B cell (primary cell): ENCODE results near the gene PLCB3. TPM values are rescaled to one million over a fixed set of nuclear protein-coding genes. Genes with fewer than 3 reads are reported as not detected.
A peak's percentile ranks its signal among the peaks of the same experiment; 100 is the strongest.

Experiments used
- ATAC-seq: fragments of 200-7000 bp; cut with Tn5 transposase; one replicate; pipeline ENCODE4 v1.10.0; 2021; ENCODE audit warnings: low read depth, mild to moderate bottlenecking, moderate number of reproducible peaks, moderate library complexity
- CTCF ChIA-PET: fragments of 350-600 bp; sonication (Branson Sonifier 250); formaldehyde crosslinking; loops from one replicate; lab custom pipeline; 2021; ENCODE audit warnings: antibody characterized with exemption, inconsistent platforms; lab: Charles Lee
- POLR2A ChIA-PET: fragments of 350-600 bp; sonication (Branson Sonifier 250); formaldehyde crosslinking; loops from one replicate; lab custom pipeline; 2021; ENCODE audit warnings: antibody characterized with exemption; lab: Charles Lee
- DNase-seq: peaks from one replicate; pipeline ENCODE4 v3.0.0; 2013
- H2AFZ ChIP-seq: 2 replicates; pipeline ENCODE4 v1.6.1; 2012; ENCODE audit warnings: mild to moderate bottlenecking, low read depth, low read length; ENCODE audit not compliant: insufficient read depth, poor library complexity, severe bottlenecking
- H3K27ac ChIP-seq, 2 donors: 1 replicate in 1 of 2; 2 replicates in 1 of 2; pipeline ENCODE4 v1.5.1; 2012 to 2013; ENCODE audit warnings: low read length in 2 of 2, mild to moderate bottlenecking in 2 of 2, moderate library complexity in 1 of 2
- H3K27me3 ChIP-seq, 4 experiments: fragments of 200-600 bp in 1 of 4; sonication (generic) in 1 of 4; replicated peaks in 1 of 4; 1 replicate in 2 of 4; 2 replicates in 2 of 4; pipeline versions ENCODE4 v1.6.1 to v1.7.0; 2013 to 2016; ENCODE audit warnings: low read length in 3 of 4, mild to moderate bottlenecking in 2 of 4, mixed read lengths in 1 of 4, moderate library complexity in 1 of 4; ENCODE audit not compliant: insufficient read depth in 4 of 4, control insufficient read depth in 3 of 4; ENCODE audit errors: control extremely low read depth in 1 of 4
- H3K36me3 ChIP-seq, 2 experiments: replicated peaks in 1 of 2; 1 replicate in 1 of 2; 2 replicates in 1 of 2; pipeline versions ENCODE4 v1.6.1 to v1.7.1; 2013; ENCODE audit warnings: low read length in 1 of 2; ENCODE audit not compliant: insufficient read depth in 2 of 2, control insufficient read depth in 1 of 2; ENCODE audit errors: control extremely low read depth in 1 of 2, extremely low read depth in 1 of 2
- H3K4me1 ChIP-seq, 2 donors: fragments of 200-600 bp in 1 of 2; sonication (generic) in 1 of 2; 1 replicate in 1 of 2; 2 replicates in 1 of 2; pipeline versions ENCODE4 v1.5.1 to v1.6.1; 2013 to 2017; ENCODE audit warnings: low read length in 2 of 2; ENCODE audit not compliant: control insufficient read depth in 2 of 2, insufficient read depth in 2 of 2
- H3K4me2 ChIP-seq: replicated peaks from 2 replicates; pipeline ENCODE3; 2012; ENCODE audit warnings: mild to moderate bottlenecking, low read depth, low read length; ENCODE audit not compliant: poor library complexity, severe bottlenecking
- H3K4me3 ChIP-seq, 5 experiments: fragments of 200-600 bp in 1 of 5; sonication (generic) in 1 of 5; 1 replicate in 3 of 5; 2 replicates in 2 of 5; pipeline versions ENCODE4 v1.5.1 to v1.7.0; 2011 to 2016; ENCODE audit warnings: low read length in 4 of 5, mild to moderate bottlenecking in 4 of 5, low read depth in 2 of 5, control low read depth in 1 of 5, moderate library complexity in 1 of 5; ENCODE audit not compliant: insufficient read depth in 1 of 5; ENCODE audit errors: control extremely low read depth in 1 of 5, extremely low read depth in 1 of 5
- H3K79me2 ChIP-seq: fragments of 200-600 bp; sonication (generic); one replicate; pipeline ENCODE4 v1.6.0; 2016; ENCODE audit warnings: low read length; ENCODE audit not compliant: control insufficient read depth, insufficient read depth
- H3K9ac ChIP-seq: fragments of 200-600 bp; sonication (generic); 2 replicates; pipeline ENCODE4 v1.6.1; 2017; ENCODE audit warnings: mild to moderate bottlenecking, low read length, moderate library complexity
- H3K9me3 ChIP-seq, 3 donors: one replicate each; pipeline versions ENCODE4 v1.6.1 to v1.7.1; 2013; ENCODE audit warnings: low read length in 2 of 3; ENCODE audit not compliant: control insufficient read depth in 2 of 3, insufficient read depth in 1 of 3; ENCODE audit errors: control extremely low read depth in 1 of 3
- H4K20me1 ChIP-seq: 2 replicates; pipeline ENCODE4 v1.6.0; 2012; ENCODE audit warnings: mild to moderate bottlenecking, low read length; ENCODE audit not compliant: insufficient read depth, control insufficient read depth, poor library complexity, severe bottlenecking
- H3K27ac Mint-ChIP-seq: one replicate; pipeline ENCODE4 v1.8.0; 2021; ENCODE audit warnings: mixed read lengths
- H3K27me3 Mint-ChIP-seq: one replicate; pipeline ENCODE4 v1.8.0; 2021; ENCODE audit warnings: mixed read lengths
- H3K4me1 Mint-ChIP-seq: one replicate; pipeline ENCODE4 v1.8.0; 2021; ENCODE audit warnings: mixed read lengths
- H3K4me3 Mint-ChIP-seq: one replicate; pipeline ENCODE4 v1.8.0; 2021; ENCODE audit warnings: mixed read lengths
- H3K9me3 Mint-ChIP-seq: one replicate; pipeline ENCODE4 v1.8.0; 2022; ENCODE audit warnings: mixed read lengths; ENCODE audit not compliant: insufficient read depth
- CTCF ChIP-seq: fragments of 200-600 bp; IDR thresholded peaks from one replicate; pipeline ENCODE4 v1.8.0; 2022; ENCODE audit warnings: antibody characterized with exemption, mild to moderate bottlenecking
- EZH2 ChIP-seq: IDR thresholded peaks from 2 replicates; pipeline ENCODE4 v1.6.1; 2012; ENCODE audit warnings: borderline replicate concordance, low read depth, mild to moderate bottlenecking, moderate library complexity, low read length; ENCODE audit not compliant: insufficient read depth, poor library complexity, severe bottlenecking
- WGBS: methylation state at CpG from one replicate; pipeline ENCODE4 v1.1.5; 2013; ENCODE audit warnings: missing lambda C conversion rate; ENCODE audit not compliant: insufficient coverage; 5-methylcytosine and 5-hydroxymethylcytosine counted together
- intact Hi-C: fragments of 100-400 bp; cut with micrococcal nuclease; formaldehyde crosslinking; loops from one replicate; pipeline ENCODE4 v1.10.0; 2022
- polyA plus RNA-seq: library from polyadenylated mRNA; depleted of rRNA; stranded (reverse); fragments of >200 nt; gene quantifications from 2 replicates; pipeline ENCODE4 v1.2.3, GENCODE V29; 2012
- total RNA-seq, 2 donors: library from RNA; stranded (reverse); fragments of 120-200 nt in 1 of 2; gene quantifications; 1 replicate in 1 of 2; 2 replicates in 1 of 2; pipeline versions ENCODE4 v1.2.3 to v1.2.4, GENCODE V29; 2013 to 2022

PLCB3 gene
- total and polyA plus RNA-seq, 2 donors (not counting 1 experiment from before 2014, with no cell fraction given), result 3.0 to 8.1 TPM

- DNase-seq (no peak), ATAC-seq (no peak)
- ChIA-PET POLR2A (interaction anchor here (1.2 to 6.3 kb wide), 4 partner anchors 8 to 80 kb away, joined by 3 to 78 read pairs (median 4); partner anchors contain the start of gene FERMT3), CTCF (interaction anchor here (0.5 to 5.2 kb wide), 10 partner anchors 9 to 115 kb away, joined by 3 to 70 read pairs (median 4); partner anchors contain the start of genes FERMT3 and STIP1)
- Mint-ChIP-seq H3K9me3 (no peaks in the 10 kb centered on the region), H3K4me3 (peak overlapping the region; percentile 91), H3K27me3 (no peaks in the 10 kb centered on the region), H3K27ac (peak overlapping the region; percentile 50), H3K4me1 (peaks cover 30% of the 10 kb centered on the region)
- no peak overlapping the region for H3K27ac ChIP-seq
- peaks cover 20 to 33% of the 10 kb centered on the region in 2 donors for H3K4me1 ChIP-seq
- H3K9ac ChIP-seq, result no peak overlapping the region
- peaks cover 27% of the 10 kb centered on the region for H3K79me2 ChIP-seq
- no peaks in the 10 kb centered on the region for H3K27me3 ChIP-seq
- peaks cover 0 to 38% of the 10 kb centered on the region in 2 experiments for H3K36me3 ChIP-seq
- 93% methylated on average over 17 of the region's 17 CpGs for WGBS
- intact Hi-C loops, result no loop called here
- TF ChIP-seq EZH2 (no peak), CTCF (no peak)
- H3K4me2 ChIP-seq, result no peak overlapping the region
- H3K4me3 ChIP-seq, result no peak overlapping the region
- peaks cover 19% of the 10 kb centered on the region for H4K20me1 ChIP-seq
- H3K9me3 ChIP-seq, result no peaks in the 10 kb centered on the region
- no peak overlapping the region for H2AFZ ChIP-seq
Observed at GRCh38 chr11:64224151-64224890, 27.0 kb upstream of the PLCB3 start.
